Right lobe of liver (tissue), 6 donors: ENCODE measurements around the gene F11. TPM values are rescaled to one million over a fixed set of nuclear protein-coding genes. Genes with fewer than 3 reads are reported as not detected.
A peak's percentile ranks its signal among the peaks of the same experiment; 100 is the strongest.

Experiments used
- ATAC-seq, 4 donors: fragments of 200-7000 bp; cut with Tn5 transposase; one replicate each; pipeline ENCODE4 v1.9.1; 2020; ENCODE audit warnings: mild to moderate bottlenecking in 4 of 4, moderate library complexity in 4 of 4
- DNase-seq, 3 donors: peaks; one replicate each; pipeline ENCODE4 v3.0.0-alpha.2; 2020
- H3K27ac ChIP-seq, 3 donors: fragments of 200-600 bp; one replicate each; pipeline ENCODE4 v1.8.0; 2022
- H3K27me3 ChIP-seq, 2 donors: fragments of 200-600 bp; one replicate each; pipeline ENCODE4 v1.8.0; 2022
- H3K36me3 ChIP-seq, 4 donors: fragments of 200-600 bp; sonication (generic) in 1 of 4; one replicate each; pipeline versions ENCODE4 v1.5.1 to v1.8.0; 2017 to 2022; ENCODE audit warnings: control low read depth in 1 of 4
- H3K4me1 ChIP-seq, 4 donors: fragments of 200-600 bp; sonication (generic) in 1 of 4; one replicate each; pipeline versions ENCODE4 v1.5.1 to v1.8.0; 2017 to 2022; ENCODE audit warnings: control low read depth in 1 of 4
- H3K4me3 ChIP-seq, 3 donors: fragments of 200-600 bp; one replicate each; pipeline ENCODE4 v1.8.0; 2022
- H3K9me3 ChIP-seq, 4 donors: fragments of 200-600 bp; sonication (generic) in 1 of 4; one replicate each; pipeline versions ENCODE4 v1.5.1 to v1.8.0; 2017 to 2022; ENCODE audit warnings: control low read depth in 1 of 4
- CTCF ChIP-seq, 4 donors: fragments of 200-600 bp in 3 of 4; fragments of 450-650 bp in 1 of 4; IDR thresholded peaks; one replicate each; pipeline versions ENCODE4 v1.5.1 to v1.8.0; 2016 to 2022; ENCODE audit warnings: antibody characterized with exemption in 4 of 4, mild to moderate bottlenecking in 2 of 4
- POLR2A ChIP-seq: fragments of 450-650 bp; IDR thresholded peaks from one replicate; pipeline ENCODE4 v1.6.1; 2017; ENCODE audit warnings: antibody characterized with exemption, mild to moderate bottlenecking
- WGBS: methylation state at CpG from one replicate; pipeline ENCODE4 v1.1.6; 2018; ENCODE audit warnings: low coverage, low lambda C conversion rate; ENCODE audit not compliant: insufficient coverage; ENCODE audit errors: missing lambda C conversion rate; 5-methylcytosine and 5-hydroxymethylcytosine counted together
- intact Hi-C, 2 donors: fragments of 100-400 bp; cut with DNase I; formaldehyde crosslinking; loops; one replicate each; pipeline versions ENCODE4 v1.11.2 to v1.14.1; 2022
- total RNA-seq, 6 experiments: library from RNA; depleted of rRNA in 2 of 6; stranded (reverse); fragments of >200 nt in 2 of 6; fragmentation: NEBNext Ultra II Directional in 3 of 6; extraction: Animal tissue kit (Norgen Biotek cat#: 25700) in 3 of 6; gene quantifications; one replicate each; pipeline versions ENCODE4 v1.1.0 to v1.2.4, GENCODE V29; 2016 to 2023
- donor health status: DM: no; HTN: yes; CAD: no.
- donor health status: DM: no; HTN: no; CAD: no.
- donor health status: DM: no; HTN: no; CAD: no.
- donor health status: DM: no; HTN: yes; CAD: no.
- donor health status: DM: no; HTN: yes; CAD: no.

Gene F11
- total RNA-seq, 6 experiments from 2014 or later: 94.5 to 201 (median 140) TPM

GRCh38 chr4:186248643-186249042 lies 17.3 kb upstream of the F11 start:
- H3K4me1 ChIP-seq: peaks cover 0 to 26% (median 3%) of the 10 kb centered on the region in 4 donors
- H3K4me3 ChIP-seq: no peak overlapping the region
- no peaks in the 10 kb centered on the region for H3K27me3 ChIP-seq
- 25% methylated on average over 1 of the region's 1 CpG for WGBS
- no peaks in the 10 kb centered on the region for H3K9me3 ChIP-seq
- DNase-seq: no peak
- ATAC-seq: no peak
- TF ChIP-seq CTCF (IDR thresholded peaks at IDR 0.05): no peak
- TF ChIP-seq POLR2A: no peak
- no peak overlapping the region for H3K27ac ChIP-seq
- H3K36me3 ChIP-seq: peaks cover 0 to 9% (median 4%) of the 10 kb centered on the region in 4 donors
- intact Hi-C loops: no loop called here

GRCh38 chr4:186249785-186250754 lies 15.9 kb upstream of the F11 start:
- peak overlapping the region in 2 of 3 donors; percentile 42 to 56 for H3K27ac ChIP-seq
- ATAC-seq (peak in 2 of 4 donors; percentile 35 to 64), DNase-seq (no peak)
- intact Hi-C loops: no loop called here
- H3K9me3 ChIP-seq: no peaks in the 10 kb centered on the region
- TF ChIP-seq CTCF (IDR thresholded peaks at IDR 0.05) (no peak), POLR2A (no peak)
- 83% methylated on average over 8 of the region's 8 CpGs for WGBS
- H3K36me3 ChIP-seq: peaks cover 0 to 21% (median 8%) of the 10 kb centered on the region in 4 donors
- no peaks in the 10 kb centered on the region for H3K27me3 ChIP-seq
- H3K4me3 ChIP-seq: no peak overlapping the region
- peaks cover 0 to 26% (median 3%) of the 10 kb centered on the region in 4 donors for H3K4me1 ChIP-seq

- peaks cover 0 to 26% (median 3%) of the 10 kb centered on the region in 4 donors for H3K4me1 ChIP-seq
- 31% methylated on average over 2 of the region's 2 CpGs for WGBS
- peak; percentile 67 to 75 (median 72) for ATAC-seq
- intact Hi-C loops: no loop called here
- no peaks in the 10 kb centered on the region for H3K27me3 ChIP-seq
- H3K27ac ChIP-seq: peak overlapping the region in 2 of 3 donors; percentile 42 to 56
- no peaks in the 10 kb centered on the region for H3K9me3 ChIP-seq
- no peak overlapping the region for H3K4me3 ChIP-seq
- DNase-seq: no peak
- peaks cover 0 to 26% (median 13%) of the 10 kb centered on the region in 4 donors for H3K36me3 ChIP-seq
- no peak for TF ChIP-seq CTCF (IDR thresholded peaks at IDR 0.05)
- no peak for TF ChIP-seq POLR2A
Measured at GRCh38 chr4:186250760-186251159, 15.2 kb upstream of the F11 start.

- 100% methylated on average over 1 of the region's 3 CpGs for WGBS
- no peak overlapping the region for H3K4me3 ChIP-seq
- ATAC-seq (no peak), DNase-seq (no peak)
- H3K27ac ChIP-seq: no peak overlapping the region
- no peaks in the 10 kb centered on the region for H3K9me3 ChIP-seq
- H3K36me3 ChIP-seq: peaks cover 0 to 30% (median 17%) of the 10 kb centered on the region in 4 donors
- TF ChIP-seq POLR2A (no peak), CTCF (IDR thresholded peaks at IDR 0.05) (no peak)
- no peaks in the 10 kb centered on the region for H3K27me3 ChIP-seq
- H3K4me1 ChIP-seq: peaks cover 0 to 34% (median 9%) of the 10 kb centered on the region in 4 donors
- intact Hi-C loops: no loop called here
Measured at GRCh38 chr4:186255122-186255521, 10.9 kb upstream of the F11 start.
